Measurements from ENCODE around the gene B3GAT1.

The B3GAT1 gene

DNA sequence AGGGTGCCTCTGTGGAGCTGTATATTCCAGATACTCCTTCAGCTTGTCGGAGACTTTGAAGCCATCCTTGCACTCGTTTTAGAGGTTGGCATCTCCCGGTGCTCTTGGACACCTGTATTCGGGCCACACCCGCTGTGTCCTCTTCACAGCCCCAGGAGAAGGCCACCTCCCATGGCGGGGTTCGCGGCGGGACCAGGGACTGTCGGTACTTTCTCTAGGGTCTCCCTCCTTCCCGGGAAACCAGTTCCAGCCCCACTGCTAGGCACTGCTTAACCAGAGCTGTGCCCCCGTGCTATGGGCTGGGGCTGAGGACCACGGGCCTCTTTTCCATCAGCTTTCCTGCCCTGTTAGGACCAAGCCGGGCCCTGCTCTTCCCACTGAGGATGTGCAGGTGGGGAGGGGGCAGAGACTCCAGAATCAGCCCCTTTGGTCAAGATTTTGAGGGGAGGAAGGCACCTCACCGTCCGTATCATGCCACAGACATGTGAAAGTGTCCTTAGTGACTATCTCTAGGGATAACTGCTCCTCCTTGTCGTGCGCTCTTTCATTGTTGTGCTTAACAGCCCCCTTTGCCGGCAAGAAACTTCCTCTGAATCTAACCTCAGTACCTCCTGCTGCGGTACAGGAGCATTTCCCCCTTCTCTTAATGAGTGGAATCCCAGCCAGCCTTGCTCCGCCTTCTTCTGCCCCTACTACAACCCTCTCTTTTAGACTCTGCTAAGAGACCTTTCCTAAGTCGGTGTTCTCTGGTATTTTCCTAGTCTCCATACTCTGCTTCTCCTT is 1.2 kb upstream of the B3GAT1 start:
- no peak for DNase-seq (ENCODE audit: low read depth in 3 of 3, low spot score in 1 of 3)

DNA sequence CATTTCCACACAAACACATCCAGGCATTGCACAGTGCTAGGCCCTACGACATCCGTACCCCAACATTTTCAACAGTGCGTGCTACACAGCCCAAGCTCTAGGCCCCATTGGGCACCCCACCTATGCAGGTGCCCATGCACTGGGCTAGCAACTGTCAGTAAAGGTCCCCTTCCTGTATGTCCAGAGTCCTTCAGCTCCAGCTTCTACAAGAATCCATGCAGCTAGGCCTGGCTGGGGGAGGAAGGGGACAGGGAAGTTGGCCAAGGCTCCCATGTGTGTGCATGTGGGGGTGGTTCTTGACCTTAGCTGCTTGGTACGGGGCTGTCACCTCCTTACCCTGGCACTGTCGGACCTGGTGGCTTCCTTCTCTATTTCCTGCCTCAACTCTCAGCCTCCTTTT is 1.3 kb downstream of the B3GAT1 start:
- no peak for DNase-seq (ENCODE audit: low read depth in 3 of 3, low spot score in 1 of 3)

DNA sequence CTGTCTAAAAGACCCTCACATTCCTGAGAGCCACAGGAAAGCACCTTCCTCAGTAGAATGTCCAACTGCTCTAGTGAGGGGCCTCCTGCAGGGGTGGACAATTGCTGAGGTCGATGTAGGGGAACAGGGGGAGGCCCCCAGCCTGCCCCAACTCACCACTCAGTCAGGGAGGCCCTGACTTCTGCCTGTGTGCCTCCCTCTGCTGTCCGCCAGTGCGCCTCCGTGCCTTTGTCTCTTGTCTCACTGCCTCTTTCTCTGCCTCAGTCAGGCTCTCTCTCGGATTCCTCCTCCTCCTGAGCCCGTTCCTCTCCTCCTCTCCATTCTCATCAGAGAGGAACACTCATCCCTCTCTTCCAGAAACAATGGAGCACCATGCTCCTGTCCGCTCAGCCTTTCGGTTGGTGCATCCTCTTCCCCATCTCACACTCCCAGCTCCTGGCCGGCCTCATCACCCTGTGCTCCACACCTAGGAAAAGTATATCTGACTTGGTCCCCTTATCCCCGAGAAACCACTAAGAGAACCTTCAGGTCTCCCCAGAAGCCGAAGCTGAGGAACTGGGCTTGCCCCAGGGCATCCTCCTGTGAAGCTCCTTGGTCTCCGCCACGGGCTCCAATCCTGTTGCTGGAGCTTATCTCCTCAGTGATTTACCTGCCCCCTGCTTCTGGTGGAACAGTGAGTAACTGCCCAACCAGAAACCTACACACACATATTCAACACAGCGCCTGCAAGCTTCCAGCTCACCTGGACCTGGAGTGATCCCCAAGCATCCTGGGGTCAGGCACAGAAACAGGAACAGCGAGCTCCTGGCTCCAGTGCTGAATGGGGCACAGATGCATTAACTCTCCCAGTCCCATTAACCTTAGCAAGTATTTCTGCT is 2.3 kb downstream of the B3GAT1 start:
- DNase-seq (ENCODE audit: low read depth in 3 of 3, low spot score in 1 of 3), result no peak

DNA sequence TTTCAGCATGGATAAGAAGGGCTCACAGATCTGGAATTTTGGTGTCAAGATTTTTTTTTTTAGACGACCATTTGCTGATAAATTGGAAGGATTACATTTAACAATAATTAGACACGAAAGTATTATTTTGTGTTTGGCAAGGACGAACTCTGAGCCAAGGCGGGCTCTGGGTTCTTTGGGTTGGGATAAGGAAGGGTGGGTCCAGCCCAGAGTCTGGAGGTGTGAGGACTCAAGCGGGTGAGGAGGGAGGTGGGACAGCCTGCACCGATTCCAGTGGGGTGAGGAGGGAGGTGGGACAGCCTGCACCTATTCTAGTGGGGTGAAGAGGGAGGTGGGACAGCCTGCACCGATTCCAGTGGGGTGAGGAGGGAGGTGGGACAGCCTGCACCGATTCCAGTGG is 4.1 kb downstream of the B3GAT1 start:
- no peak for DNase-seq (ENCODE audit: low read depth in 3 of 3, low spot score in 1 of 3)

DNA sequence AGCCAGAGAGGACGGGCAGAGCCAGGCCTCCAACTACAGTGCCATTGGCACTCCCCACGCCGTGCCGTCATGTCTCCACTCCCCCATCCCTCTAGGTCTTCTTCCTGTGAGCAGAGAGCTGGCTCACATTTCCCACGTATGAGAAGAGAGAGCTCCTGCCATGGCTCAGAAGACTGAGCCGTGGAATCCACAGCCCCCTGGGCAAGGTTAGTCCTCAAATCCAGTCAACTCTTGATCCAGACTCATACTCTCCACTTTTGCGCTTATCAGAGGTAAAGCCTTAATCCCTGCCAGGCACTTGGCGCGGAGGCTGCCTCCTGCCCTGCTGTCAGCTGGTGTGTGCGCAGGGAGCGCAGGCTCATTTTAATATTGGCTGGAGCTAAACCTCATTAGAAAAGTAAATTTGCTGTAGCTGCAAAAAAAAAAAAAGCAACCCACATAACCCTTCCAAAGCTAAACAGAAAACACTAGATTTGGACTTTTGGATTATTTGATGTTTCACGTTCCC is 4.7 kb downstream of the B3GAT1 start:
- no peak for DNase-seq (ENCODE audit: low read depth in 3 of 3, low spot score in 1 of 3)

DNA sequence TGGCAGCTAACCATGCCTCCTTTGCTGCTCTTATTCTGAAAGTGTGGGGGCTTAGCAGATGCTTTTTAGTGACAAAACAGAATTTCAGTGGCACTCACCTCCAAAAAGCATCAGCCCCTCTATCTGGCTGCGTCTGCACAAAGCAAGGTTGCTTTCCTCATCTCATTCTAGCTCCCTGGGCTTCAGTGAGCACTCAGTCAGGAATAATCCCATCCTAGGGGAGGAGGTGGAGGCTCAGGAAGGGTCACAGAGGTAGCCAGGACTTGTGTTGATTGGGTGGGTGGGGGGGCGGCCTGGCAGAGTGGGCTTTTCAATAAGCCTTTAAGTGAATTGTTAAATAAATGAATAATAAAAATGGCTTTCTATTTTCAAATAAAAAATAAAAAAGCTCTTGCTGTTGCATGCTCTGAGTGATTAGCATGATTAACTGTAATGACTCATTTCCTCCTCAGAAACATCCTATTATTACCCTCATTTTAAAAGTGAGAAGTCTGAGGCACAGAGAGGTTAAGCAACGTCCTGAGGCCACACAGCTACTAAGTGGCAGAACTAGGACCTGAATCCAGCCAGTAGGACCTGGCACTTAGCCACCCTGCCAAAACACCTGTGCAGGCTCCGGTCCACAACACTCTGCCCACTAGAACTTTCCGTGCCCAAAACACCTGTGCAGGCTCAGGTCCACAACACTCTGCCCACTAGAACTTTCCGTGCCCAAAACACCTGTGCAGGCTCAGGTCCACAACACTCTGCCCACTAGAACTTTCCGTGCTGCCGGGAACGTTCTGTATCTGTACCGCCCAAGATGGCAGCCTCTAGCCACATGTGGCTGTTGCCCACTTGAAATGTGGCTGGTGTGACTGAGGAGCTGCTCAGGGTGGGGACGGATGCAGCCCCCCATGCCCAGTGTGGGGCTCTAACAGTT is 5.5 kb downstream of the B3GAT1 start:
- DNase-seq (ENCODE audit: low read depth in 3 of 3, low spot score in 1 of 3), result no peak

DNA sequence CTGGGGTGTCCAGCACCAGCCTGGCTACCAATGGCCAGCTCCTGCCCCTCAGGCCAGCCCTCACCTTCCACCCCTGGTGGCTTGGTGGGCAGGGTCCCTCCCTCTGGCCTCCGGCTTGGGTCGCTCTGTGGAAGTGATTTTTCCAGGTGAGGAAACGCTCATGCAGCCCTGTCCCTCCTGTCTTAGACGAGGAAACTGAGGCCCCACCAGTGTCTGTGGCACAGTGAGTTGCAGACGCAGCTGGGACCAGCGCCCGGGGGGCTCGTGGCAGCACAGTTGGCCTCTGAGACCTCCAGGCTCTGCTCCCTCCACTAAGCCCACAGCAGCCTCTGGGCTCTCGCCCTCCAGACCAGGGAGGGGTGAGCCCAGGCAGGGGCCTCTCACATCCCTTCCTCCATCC is 6.2 kb downstream of the B3GAT1 start:
- DNase-seq (ENCODE audit: low read depth in 3 of 3, low spot score in 1 of 3), result no peak

- no peak for DNase-seq (ENCODE audit: low read depth in 3 of 3, low spot score in 1 of 3)
Measured at GRCh38 chr11:134405436-134405835, 6.6 kb downstream of the B3GAT1 start.

GRCh38 chr11:134404575-134405341 is 7.3 kb downstream of the B3GAT1 start:
- DNase-seq (ENCODE audit: low read depth in 3 of 3, low spot score in 1 of 3), result no peak

DNA sequence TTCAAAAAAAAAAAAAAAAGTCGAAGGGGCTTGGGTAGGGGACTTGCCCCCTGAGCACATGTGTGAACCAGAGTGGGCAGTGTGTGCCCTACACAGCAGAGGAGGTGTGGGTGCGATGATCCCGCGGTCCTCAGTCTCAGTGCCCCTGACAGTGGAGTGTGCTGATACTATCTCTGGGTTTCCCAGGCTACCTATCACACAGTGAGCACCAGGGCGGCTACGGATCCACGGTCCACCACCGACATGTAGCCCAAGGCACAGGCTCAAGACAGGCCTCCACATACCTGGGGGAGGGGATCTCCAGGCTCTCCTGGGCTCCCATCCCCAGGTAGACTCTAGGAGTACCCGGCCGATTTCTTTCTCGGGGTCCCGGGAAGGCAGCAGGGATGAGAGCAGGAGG is 9.1 kb downstream of the B3GAT1 start:
- no peak for DNase-seq (ENCODE audit: low read depth in 3 of 3, low spot score in 1 of 3)

DNA sequence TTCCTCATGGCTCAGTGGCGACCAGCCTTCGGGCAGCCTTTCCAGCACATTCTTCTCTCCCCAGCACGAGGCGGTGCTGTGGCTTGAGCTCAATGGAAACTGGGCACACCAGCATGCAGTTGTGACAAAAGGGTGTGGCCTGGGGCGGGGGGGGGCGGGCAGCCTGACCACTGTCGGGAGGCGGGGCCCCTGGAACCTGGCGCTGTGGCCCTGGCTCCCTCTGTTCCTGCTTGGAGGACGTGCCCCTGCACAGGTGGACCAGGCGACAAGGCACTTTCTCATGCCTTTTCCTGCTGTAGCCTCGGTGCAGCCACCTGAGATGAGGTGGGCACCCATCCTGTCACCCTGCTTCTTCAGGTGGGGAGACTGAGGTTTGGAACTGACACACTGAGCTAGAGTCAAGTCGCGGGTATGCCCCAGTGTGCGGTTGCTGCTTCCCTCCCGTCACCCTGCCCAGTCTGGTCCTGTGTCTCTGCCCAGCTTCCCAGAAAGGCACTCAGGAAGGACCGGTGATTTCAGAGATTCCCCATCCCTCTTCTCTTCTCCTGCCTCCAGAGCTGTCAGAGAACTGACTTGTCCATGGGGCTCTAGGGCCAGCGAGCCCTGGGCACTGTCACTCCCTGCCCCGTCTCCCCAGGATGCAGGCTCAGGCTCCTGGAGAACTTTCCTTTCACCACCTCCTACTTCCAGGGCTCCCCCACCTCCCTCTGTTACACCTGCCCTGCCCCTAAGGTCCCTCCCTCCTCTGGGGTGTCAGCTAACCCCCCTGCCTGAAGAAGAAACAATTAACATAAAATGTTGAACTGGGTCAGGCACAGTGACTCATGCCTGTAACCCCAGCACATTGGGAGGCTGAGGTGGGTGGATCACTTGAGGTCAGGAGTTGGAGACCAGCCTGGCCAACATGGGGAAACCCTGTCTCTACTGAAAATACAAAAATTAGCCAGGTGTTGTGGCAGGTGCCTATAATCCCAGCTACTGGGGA is 9.9 kb downstream of the B3GAT1 start:
- no peak for DNase-seq (ENCODE audit: low read depth in 3 of 3, low spot score in 1 of 3)

DNA sequence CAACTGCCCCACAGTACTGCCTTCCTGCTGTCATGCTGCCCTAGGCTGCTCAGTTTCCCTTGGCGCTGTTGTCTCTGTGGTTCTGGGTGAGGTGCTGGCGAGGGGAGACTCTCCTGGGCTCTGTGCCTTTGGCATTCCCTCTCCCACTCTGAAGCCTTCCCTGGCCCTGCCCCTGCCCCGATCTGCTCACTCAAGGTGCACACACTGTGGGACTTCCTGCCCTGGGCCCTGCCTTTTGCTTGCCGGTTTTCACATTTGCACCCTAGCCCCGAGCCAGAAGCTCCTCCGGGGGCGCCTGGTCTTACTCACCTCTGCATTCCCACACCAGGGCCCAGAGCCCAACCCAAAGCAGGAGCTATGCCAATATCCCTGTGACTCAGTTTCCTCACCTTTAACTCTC is 12.0 kb downstream of the B3GAT1 start:
- DNase-seq (ENCODE audit: low read depth in 3 of 3, low spot score in 1 of 3), result no peak

GRCh38 chr11:134399293-134399654 is 12.8 kb downstream of the B3GAT1 start:
- no peak for DNase-seq (ENCODE audit: low read depth in 3 of 3, low spot score in 1 of 3)

DNA sequence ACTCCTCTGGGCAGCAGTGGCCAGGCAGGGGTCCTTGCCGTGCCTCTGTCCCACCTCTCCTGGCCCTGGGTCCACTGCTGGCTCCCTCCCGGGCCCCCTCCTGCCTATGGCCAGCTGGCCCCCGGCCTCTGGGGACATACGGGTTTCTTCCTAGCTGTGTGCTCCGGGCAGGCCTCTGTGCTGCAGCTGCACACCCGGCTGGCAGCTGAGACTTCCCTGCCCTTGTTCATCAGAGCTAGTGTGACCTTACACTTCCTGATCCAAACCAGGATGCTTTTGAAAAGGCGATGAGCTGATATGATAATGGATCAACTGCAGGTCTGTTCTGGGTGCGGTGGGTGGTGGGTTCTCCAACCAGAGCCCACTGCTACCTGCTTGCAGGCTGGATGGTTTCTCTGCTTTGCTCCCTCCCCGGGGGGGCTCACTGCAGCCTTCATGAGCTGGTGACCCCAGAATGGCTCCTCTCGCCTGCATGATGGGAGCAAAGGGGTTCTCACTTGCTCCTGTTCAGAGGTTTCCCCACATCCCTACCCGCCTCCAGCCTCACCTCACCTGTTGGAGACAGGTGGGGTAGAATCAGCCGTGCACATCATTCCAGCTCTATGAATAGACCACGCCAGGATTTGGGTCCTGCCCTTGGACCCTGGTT is 13.3 kb downstream of the B3GAT1 start:
- DNase-seq (ENCODE audit: low read depth in 3 of 3, low spot score in 1 of 3), result no peak

DNA sequence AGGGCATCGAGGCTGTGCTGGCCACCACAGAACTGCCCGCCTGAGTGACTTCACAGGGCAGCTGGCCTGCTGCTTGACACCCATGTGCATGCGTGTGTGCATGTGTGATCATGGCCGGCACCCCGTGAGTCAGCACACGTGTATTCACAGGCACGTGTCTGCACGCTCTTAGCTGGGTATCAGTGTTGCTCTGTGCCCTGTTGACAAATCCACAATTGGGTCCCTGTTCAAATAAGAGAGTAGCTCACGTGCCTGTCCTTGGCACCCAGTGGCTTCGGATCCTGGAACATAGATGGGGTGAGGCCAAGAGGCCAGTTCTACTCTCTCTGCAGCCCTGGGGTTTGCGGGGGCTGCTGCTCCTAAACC is 14.0 kb downstream of the B3GAT1 start:
- DNase-seq (ENCODE audit: low read depth in 3 of 3, low spot score in 1 of 3), result no peak

DNA sequence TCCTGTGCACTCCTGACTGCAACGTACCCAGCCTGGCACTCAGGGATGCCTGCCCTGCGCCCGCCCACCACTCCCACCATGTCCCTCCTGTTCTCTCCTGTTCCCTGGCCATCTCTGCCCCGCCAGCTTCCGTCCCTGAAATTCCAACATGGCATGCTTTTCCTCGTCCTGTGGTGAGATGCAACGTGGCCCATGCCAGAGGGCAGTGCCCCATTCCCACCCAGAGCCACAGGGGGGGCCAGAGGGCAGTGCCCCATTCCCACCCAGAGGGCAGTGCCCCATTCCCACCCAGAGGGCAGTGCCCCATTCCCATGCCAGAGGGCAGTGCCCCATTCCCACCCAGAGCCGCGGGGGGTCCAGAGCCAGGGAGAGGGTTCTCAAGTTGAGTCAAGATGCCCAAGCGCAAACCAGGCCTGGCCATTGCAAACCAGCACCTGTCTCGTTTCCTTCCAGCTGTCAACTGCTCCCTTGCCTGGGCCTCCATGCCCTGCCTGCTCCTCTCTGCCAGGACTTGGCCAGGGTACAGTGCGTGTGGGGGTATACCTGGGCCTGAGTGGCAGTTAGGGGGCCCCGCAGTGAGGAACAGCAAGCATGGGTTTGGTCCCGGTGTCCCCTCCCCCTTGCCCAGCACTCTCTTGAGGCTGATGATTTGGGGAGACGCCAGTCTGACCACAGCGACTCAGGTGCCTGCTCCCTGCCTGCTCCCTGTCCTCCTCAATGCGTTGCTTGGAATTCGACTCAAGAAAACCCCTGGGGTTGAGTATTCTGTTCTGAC is 14.6 kb downstream of the B3GAT1 start:
- DNase-seq (ENCODE audit: low read depth in 3 of 3, low spot score in 1 of 3), result no peak

DNA sequence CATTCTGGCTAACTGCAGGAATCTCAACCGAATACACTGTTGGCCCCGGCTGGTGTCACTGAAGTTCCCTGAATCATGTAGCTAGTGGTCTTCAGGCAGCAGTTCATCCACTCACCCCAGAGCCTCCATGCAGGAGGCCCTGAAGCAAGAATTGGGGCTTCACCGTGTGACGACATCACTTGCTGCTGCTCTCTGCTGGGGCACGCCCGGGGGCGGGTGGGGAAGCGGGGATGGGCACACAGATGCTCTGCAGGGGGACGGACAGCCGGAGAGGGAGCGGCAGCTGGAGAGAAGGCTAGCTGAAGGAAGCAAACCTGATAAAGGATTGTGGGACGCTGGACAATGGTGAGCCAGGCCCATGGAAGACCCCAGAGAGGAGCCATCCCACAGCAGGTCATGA is 17.0 kb downstream of the B3GAT1 start:
- no peak for DNase-seq (ENCODE audit: low read depth in 3 of 3, low spot score in 1 of 3)

GRCh38 chr11:134394311-134394710 is 17.7 kb downstream of the B3GAT1 start:
- DNase-seq (ENCODE audit: low read depth in 3 of 3, low spot score in 1 of 3), result no peak
